Measurements from ENCODE around the gene SAA2. TPM values are rescaled to one million over a fixed set of nuclear protein-coding genes. Genes with fewer than 3 reads are reported as not detected.

SAA2 gene
- total RNA-seq, 4 donors from 2014 or later: 12.6 TPM; not detected in 3

DNA sequence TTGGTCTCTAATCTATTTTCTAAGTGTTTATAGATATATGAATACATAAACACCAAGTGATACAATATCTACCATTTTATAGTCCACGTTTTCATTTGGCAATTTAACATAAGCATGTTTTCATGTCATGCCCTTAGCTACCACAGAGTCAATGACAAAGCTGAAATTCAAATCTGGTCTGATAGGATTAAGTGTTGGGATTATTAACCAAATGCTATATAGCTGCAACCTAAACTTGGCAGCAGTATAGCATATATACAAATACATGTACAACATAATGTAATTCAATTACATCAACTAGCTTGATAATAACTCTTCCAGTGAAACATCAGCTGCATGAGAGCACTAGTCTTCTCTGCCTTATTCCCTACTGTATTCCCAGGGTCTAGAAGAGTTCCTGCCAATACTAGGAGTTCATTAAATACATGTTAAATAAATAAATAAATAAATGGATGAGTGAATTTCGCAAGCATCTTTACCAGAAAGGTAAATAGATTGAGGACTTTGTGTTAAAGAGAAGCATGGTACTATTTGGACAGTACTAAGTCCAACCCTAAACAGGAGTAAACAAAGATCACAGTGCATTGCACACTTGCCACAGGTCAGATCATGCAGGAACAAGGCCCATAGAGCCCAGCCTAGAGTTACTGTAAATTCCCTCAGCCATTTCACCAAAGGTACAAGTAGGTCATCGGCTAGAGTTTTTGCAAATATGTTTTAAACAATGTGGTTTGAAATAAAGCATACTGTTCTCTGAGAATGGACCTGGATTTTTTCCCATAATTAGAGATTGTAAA lies 24.7 kb downstream of the SAA2 start:
- no peaks in the 10 kb centered on the region for H3K27me3 ChIP-seq
- no peak for TF ChIP-seq CTCF (IDR thresholded peaks at IDR 0.05)
- TF ChIP-seq POLR2A (IDR thresholded peaks at IDR 0.05): no peak
- no peak for TF ChIP-seq EP300 (IDR thresholded peaks at IDR 0.05)
- H3K4me3 ChIP-seq: no peak overlapping the region
- no peak overlapping the region for H3K27ac ChIP-seq
- WGBS, 2 donors: 50 to 65% methylated on average over 3 of the region's 3 CpGs
- DNase-seq (ENCODE audit: low spot score in 2 of 2): no peak
- peaks cover 0 to 12% (median 0%) of the 10 kb centered on the region in 4 donors for H3K9me3 ChIP-seq
- no peaks in the 10 kb centered on the region for H3K36me3 ChIP-seq
- no peaks in the 10 kb centered on the region for H3K4me1 ChIP-seq

GRCh38 chr11:18222814-18223421 lies 25.6 kb downstream of the SAA2 start:
- TF ChIP-seq EP300 (IDR thresholded peaks at IDR 0.05) (no peak), CTCF (IDR thresholded peaks at IDR 0.05) (no peak), POLR2A (IDR thresholded peaks at IDR 0.05) (no peak)

GRCh38 chr11:18221274-18221876 lies 27.1 kb downstream of the SAA2 start:
- H3K4me1 ChIP-seq: no peaks in the 10 kb centered on the region
- no peaks in the 10 kb centered on the region for H3K27me3 ChIP-seq
- TF ChIP-seq EP300 (IDR thresholded peaks at IDR 0.05) (no peak), POLR2A (IDR thresholded peaks at IDR 0.05) (no peak), CTCF (IDR thresholded peaks at IDR 0.05) (no peak)
- no peak overlapping the region for H3K4me3 ChIP-seq
- DNase-seq (ENCODE audit: low spot score in 2 of 2): no peak
- no peaks in the 10 kb centered on the region for H3K36me3 ChIP-seq
- WGBS, 2 donors: 87 to 98% methylated on average over 4 of the region's 5 CpGs
- H3K9me3 ChIP-seq: peaks cover 0 to 21% (median 0%) of the 10 kb centered on the region in 4 donors
- no peak overlapping the region for H3K27ac ChIP-seq

More at GRCh38 chr11:18222814-18223421, 25.6 kb downstream of the SAA2 start:
- Histone ChIP-seq H3K4me1 (no peaks in the 10 kb centered on the region), H3K9me3 (peaks cover 0 to 12% (median 0%) of the 10 kb centered on the region in 4 donors), H3K27me3 (no peaks in the 10 kb centered on the region), H3K4me3 (no peak overlapping the region), H3K36me3 (no peaks in the 10 kb centered on the region), H3K27ac (no peak overlapping the region)
- no peak for DNase-seq (ENCODE audit: low spot score in 2 of 2)
- WGBS, 2 donors: 88 to 89% methylated on average over 3 of the region's 3 CpGs

DNA sequence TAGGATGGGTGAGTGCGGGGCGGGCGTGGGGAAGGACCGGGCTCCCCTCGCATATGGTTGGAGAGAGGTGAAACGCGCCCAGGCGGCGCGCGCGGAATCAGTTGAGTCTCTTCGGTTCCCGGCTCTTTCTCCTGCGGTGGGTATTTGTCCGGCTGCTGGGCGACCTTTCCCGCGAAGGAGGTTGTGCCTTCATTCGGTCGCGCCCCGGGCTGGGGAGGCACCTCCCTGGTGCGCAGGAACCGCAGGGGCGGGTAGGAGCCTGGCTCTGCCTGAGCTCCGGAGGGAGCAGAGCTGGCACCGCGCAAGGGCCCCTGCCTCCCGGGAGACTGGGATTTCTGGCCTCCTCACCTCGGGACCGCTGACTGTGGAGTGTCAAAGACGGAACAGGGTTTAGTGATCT lies 39.4 kb downstream of the SAA2 start:
- Histone ChIP-seq H3K4me1 (no peaks in the 10 kb centered on the region), H3K36me3 (no peaks in the 10 kb centered on the region), H3K27ac (no peak overlapping the region), H3K9me3 (no peaks in the 10 kb centered on the region), H3K4me3 (no peak overlapping the region), H3K27me3 (peaks cover 0 to 15% of the 10 kb centered on the region in 2 donors)
- 22 to 29% methylated on average over 28 to 33 of the region's 33 CpGs for WGBS, 2 donors
- DNase-seq (ENCODE audit: low spot score in 2 of 2): no peak
- TF ChIP-seq POLR2A (IDR thresholded peaks at IDR 0.05): no peak
- no peak for TF ChIP-seq EP300 (IDR thresholded peaks at IDR 0.05)

DNA sequence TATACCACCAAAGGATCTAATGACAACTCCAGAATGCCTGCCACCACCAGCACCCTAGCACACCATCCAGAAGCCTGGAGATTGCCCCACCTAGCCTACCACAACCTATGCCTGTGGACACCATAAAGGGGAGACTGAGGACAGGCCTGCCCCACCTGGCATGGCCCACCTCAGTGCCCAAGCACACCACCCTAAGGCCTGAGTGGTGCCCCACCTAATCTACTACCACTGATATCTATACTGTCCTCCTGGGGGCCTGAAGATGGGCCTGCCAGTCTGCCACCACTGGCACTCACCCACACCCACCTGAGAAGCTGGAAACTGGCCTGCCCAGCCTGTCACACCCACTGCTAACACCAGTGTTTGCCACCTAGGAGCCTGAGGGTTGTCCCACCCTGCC lies 43.7 kb downstream of the SAA2 start:
- Histone ChIP-seq H3K36me3 (no peaks in the 10 kb centered on the region), H3K4me1 (no peaks in the 10 kb centered on the region), H3K4me3 (no peak overlapping the region), H3K9me3 (peaks cover 0 to 4% (median 0%) of the 10 kb centered on the region in 4 donors), H3K27ac (no peak overlapping the region), H3K27me3 (peaks cover 0 to 15% of the 10 kb centered on the region in 2 donors)
- no peak for TF ChIP-seq POLR2A (IDR thresholded peaks at IDR 0.05)
- no peak for TF ChIP-seq EP300 (IDR thresholded peaks at IDR 0.05)
- TF ChIP-seq CTCF (IDR thresholded peaks at IDR 0.05): no peak
- DNase-seq (ENCODE audit: low spot score in 2 of 2): no peak

Data from tibial nerve (tissue), 4 donors.